Measurements from ENCODE around the gene SLC7A5.
"Not testable (repeated sequence)": the region's sequence is repeated elsewhere in the genome, so short reads cannot be mapped to it uniquely, and the experiment has no call there.

SLC7A5 gene

GRCh38 chr16:87826798-87827587, 42.3 kb downstream of the SLC7A5 start:
- TF ChIP-seq ZNF791 (tag by site-specific recombination; IDR thresholded peaks at IDR 0.05): no peak
- TF ChIP-seq ZNF239 (tag by site-specific recombination; IDR thresholded peaks at IDR 0.05): no peak
- no peak for TF ChIP-seq ZNF18 (tag by site-specific recombination; IDR thresholded peaks at IDR 0.05)
- TF ChIP-seq ZNF561 (tag by site-specific recombination; IDR thresholded peaks at IDR 0.05; ENCODE audit: borderline replicate concordance): no peak
- TF ChIP-seq BCL11B (tag by site-specific recombination; IDR thresholded peaks at IDR 0.05; ENCODE audit: low read depth): no peak
- TF ChIP-seq ZIC2 (tag by site-specific recombination; IDR thresholded peaks at IDR 0.05): no peak
- no peak for TF ChIP-seq ZNF830 (tag by site-specific recombination; IDR thresholded peaks at IDR 0.05; ENCODE audit: low read depth)
- TF ChIP-seq SCRT2 (tag by site-specific recombination; IDR thresholded peaks at IDR 0.05): no peak
- TF ChIP-seq AEBP2 (tag by site-specific recombination; IDR thresholded peaks at IDR 0.05; ENCODE audit: borderline replicate concordance): no peak
- TF ChIP-seq CTCF (tag by site-specific recombination; IDR thresholded peaks at IDR 0.05): no peak
- no peak for TF ChIP-seq ZNF664 (tag by site-specific recombination; IDR thresholded peaks at IDR 0.05)
- no peak for TF ChIP-seq ZNF274 (IDR thresholded peaks at IDR 0.05; ENCODE audit: low read length)
- no peak for TF ChIP-seq ZNF274 (tag by site-specific recombination; IDR thresholded peaks at IDR 0.05; ENCODE audit: borderline replicate concordance)
- no peak for TF ChIP-seq ZFHX2 (tag by site-specific recombination; conservative IDR thresholded peaks at IDR 0.05)
- TF ChIP-seq ZNF175 (tag by site-specific recombination; IDR thresholded peaks at IDR 0.05): no peak
- no peak for TF ChIP-seq ZNF548 (tag by site-specific recombination; IDR thresholded peaks at IDR 0.05)
- no peaks in the 10 kb centered on the region for H3K4me1 ChIP-seq (ENCODE audit: control insufficient read depth, insufficient read depth, low read length)
- H3K9me3 ChIP-seq (ENCODE audit: control insufficient read depth, insufficient read depth, low read depth, low read length): no peaks in the 10 kb centered on the region
- H3K27ac ChIP-seq (ENCODE audit: extremely low read depth, low read depth, low read length): no peak overlapping the region
- peaks cover 0 to 11% of the 10 kb centered on the region in 2 experiments; a peak in 1 of 3 replicates for H3K36me3 ChIP-seq (ENCODE audit: control insufficient read depth in 2 of 2, insufficient read depth in 1 of 2, low read length in 2 of 2)
- H3K4me3 ChIP-seq (ENCODE audit: low read depth, low read length): no peak overlapping the region
- ChIA-PET CTCF (interaction anchor here (0.6 to 2.5 kb wide), 2 partner anchors 23 to 126 kb away, joined by 3 to 7 read pairs; no protein-coding TSS in a partner anchor), POLR2A (interaction anchor here (0.9 kb wide), 1 partner anchor 23 kb away, joined by 3 read pairs; no protein-coding TSS in a partner anchor)

- H3K4me3 ChIP-seq (ENCODE audit: low read depth, low read length); H3K27ac ChIP-seq (ENCODE audit: extremely low read depth, low read depth, low read length); H3K36me3 ChIP-seq (ENCODE audit: control insufficient read depth in 2 of 2, insufficient read depth in 1 of 2, low read length in 2 of 2); H3K4me1 ChIP-seq (ENCODE audit: control insufficient read depth, insufficient read depth, low read length); POLR2A ChIA-PET; H3K9me3 ChIP-seq (ENCODE audit: control insufficient read depth, insufficient read depth, low read depth, low read length): not testable (repeated sequence)
- TF ChIP-seq ZNF121 (tag by site-specific recombination; IDR thresholded peaks at IDR 0.05): peak; percentile 87
- CTCF ChIA-PET: interaction anchor here (0.6 to 2.3 kb wide), 2 partner anchors 45 to 125 kb away, joined by 3 to 8 read pairs; no protein-coding TSS in a partner anchor
Measured at GRCh38 chr16:87826407-87826797, 42.9 kb downstream of the SLC7A5 start.

- POLR2A ChIA-PET: interaction anchor here (0.8 kb wide), 1 partner anchor 20 kb away, joined by 11 read pairs; no protein-coding TSS in a partner anchor
- not testable (repeated sequence) for H3K4me3 ChIP-seq (ENCODE audit: low read depth, low read length); H3K36me3 ChIP-seq (ENCODE audit: control insufficient read depth in 2 of 2, insufficient read depth in 1 of 2, low read length in 2 of 2); H3K4me1 ChIP-seq (ENCODE audit: control insufficient read depth, insufficient read depth, low read length); H3K27ac ChIP-seq (ENCODE audit: extremely low read depth, low read depth, low read length); H3K9me3 ChIP-seq (ENCODE audit: control insufficient read depth, insufficient read depth, low read depth, low read length)
- CTCF ChIA-PET: interaction anchor here (0.6 to 2.3 kb wide), 4 partner anchors 21 to 376 kb away, joined by 3 to 8 read pairs (median 4); no protein-coding TSS in a partner anchor
Measured at GRCh38 chr16:87825842-87826120, 43.5 kb downstream of the SLC7A5 start.
